HAP-1 (cell line): Measurements from ENCODE around the gene ZMYM3.

Source experiments
- DNase-seq, 2 experiments: peaks; one replicate each; pipeline ENCODE4 v3.0.0-alpha.2; 2016 to 2020; ENCODE audit warnings: low spot score in 2 of 2
- H3K27me3 ChIP-seq: fragments of 250-450 bp; sonication (Bioruptor Pico); 2 replicates; pipeline ENCODE4 v1.5.1; 2020; ENCODE audit warnings: low read depth, mild to moderate bottlenecking, moderate library complexity
- H3K36me3 ChIP-seq: fragments of 250-450 bp; sonication (Bioruptor Pico); replicated peaks from 2 replicates; pipeline ENCODE4 v1.5.1; 2020; ENCODE audit warnings: mild to moderate bottlenecking
- H3K4me1 ChIP-seq: fragments of 250-450 bp; sonication (Bioruptor Pico); 2 replicates; pipeline ENCODE4 v1.5.1; 2020; ENCODE audit warnings: mild to moderate bottlenecking
- H3K4me3 ChIP-seq: fragments of 250-450 bp; sonication (Bioruptor Pico); 2 replicates; pipeline ENCODE4 v1.5.1; 2020; ENCODE audit warnings: mild to moderate bottlenecking, moderate library complexity
- H3K9me3 ChIP-seq: fragments of 250-450 bp; sonication (Bioruptor Pico); 2 replicates; pipeline ENCODE4 v1.5.1; 2020; ENCODE audit warnings: mild to moderate bottlenecking, moderate library complexity
- in situ Hi-C: fragments of 300-500 bp; cut with MboI; formaldehyde crosslinking; loops from 3 replicates; pipeline ENCODE4 v1.14.3; 2020; ENCODE audit warnings: low sequenced_read_pairs, inconsistent platforms, mixed read lengths

Gene ZMYM3

DNA sequence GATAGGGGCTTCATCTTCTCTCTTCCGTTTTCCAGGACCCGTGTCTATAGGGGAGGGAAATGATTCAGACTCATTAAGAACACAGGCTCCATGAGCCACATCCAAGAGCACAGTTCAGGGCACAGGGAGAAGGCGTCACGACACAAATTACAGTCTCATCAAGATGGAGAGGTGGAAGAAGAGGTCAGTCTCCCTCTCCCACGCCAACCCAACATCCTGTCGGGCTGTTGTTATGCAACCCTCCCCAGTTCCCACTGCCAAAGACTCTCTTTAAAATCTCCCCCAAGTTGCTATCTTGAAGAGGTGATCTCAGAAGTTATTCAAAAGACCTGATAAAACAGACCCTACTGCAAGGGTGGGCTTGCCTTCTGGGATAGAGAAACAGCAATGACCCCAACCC is 12.6 kb downstream of the ZMYM3 start:
- peaks cover 69% of the 10 kb centered on the region for H3K36me3 ChIP-seq
- H3K4me1 ChIP-seq = no peaks in the 10 kb centered on the region
- no peak overlapping the region for H3K4me3 ChIP-seq
- H3K27me3 ChIP-seq = no peaks in the 10 kb centered on the region
- DNase-seq = no peak
- no peaks in the 10 kb centered on the region for H3K9me3 ChIP-seq
- in situ Hi-C loops = no loop called here

GRCh38 chrX:71239781-71240180 is 14.2 kb downstream of the ZMYM3 start:
- Histone ChIP-seq H3K36me3 (peaks cover 55% of the 10 kb centered on the region), H3K9me3 (no peaks in the 10 kb centered on the region), H3K4me1 (no peaks in the 10 kb centered on the region), H3K4me3 (no peak overlapping the region), H3K27me3 (no peaks in the 10 kb centered on the region)
- no peak for DNase-seq
- in situ Hi-C loops = no loop called here

DNA sequence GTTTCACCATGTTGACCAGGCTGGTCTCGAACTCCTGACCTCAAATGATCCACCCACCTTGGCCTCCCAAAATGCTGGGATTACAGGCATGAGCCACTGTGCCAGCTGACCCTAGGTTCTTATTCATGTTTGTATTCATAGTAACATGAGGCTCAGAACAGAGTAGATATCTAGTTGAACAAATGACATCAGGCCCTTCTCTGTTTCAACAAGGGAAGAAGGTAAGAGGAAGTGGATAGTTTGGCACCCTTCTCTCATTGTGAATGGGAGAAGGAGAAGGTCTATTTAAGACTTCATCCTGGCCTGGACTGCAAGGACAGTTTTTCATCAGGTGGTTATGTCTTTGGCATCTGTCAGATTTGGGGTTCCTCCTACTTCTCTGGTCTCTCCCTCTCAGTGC is 17.1 kb downstream of the ZMYM3 start:
- no peak overlapping the region for H3K4me3 ChIP-seq
- peaks cover 27% of the 10 kb centered on the region for H3K36me3 ChIP-seq
- in situ Hi-C loops = no loop called here
- H3K4me1 ChIP-seq = peaks cover 6% of the 10 kb centered on the region
- no peaks in the 10 kb centered on the region for H3K27me3 ChIP-seq
- no peak for DNase-seq
- no peaks in the 10 kb centered on the region for H3K9me3 ChIP-seq

DNA sequence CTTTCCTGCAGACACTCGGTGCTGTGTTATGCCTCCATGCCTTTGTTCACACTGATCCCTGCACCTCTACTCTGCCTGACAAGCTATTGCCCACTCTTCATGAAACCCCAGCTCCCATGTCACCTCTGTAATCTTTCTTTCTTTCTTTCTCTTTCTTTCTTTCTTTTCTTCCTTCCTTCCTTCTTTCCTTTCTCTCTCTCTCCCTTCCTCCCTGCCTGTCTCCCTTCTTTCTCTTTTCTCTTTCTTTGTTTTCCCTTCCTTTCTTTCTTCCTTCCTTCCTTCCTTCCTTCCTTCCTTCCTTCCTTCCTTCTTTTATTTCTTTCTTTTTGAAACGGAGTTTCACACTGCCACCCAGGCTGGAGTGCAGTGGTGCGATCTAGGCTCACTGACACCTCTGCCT is 18.5 kb downstream of the ZMYM3 start:
- H3K4me1 ChIP-seq = peaks cover 6% of the 10 kb centered on the region
- no peaks in the 10 kb centered on the region for H3K9me3 ChIP-seq
- no peak overlapping the region for H3K4me3 ChIP-seq
- no peak for DNase-seq
- H3K36me3 ChIP-seq = peaks cover 13% of the 10 kb centered on the region
- in situ Hi-C loops = no loop called here
- H3K27me3 ChIP-seq = no peaks in the 10 kb centered on the region

DNA sequence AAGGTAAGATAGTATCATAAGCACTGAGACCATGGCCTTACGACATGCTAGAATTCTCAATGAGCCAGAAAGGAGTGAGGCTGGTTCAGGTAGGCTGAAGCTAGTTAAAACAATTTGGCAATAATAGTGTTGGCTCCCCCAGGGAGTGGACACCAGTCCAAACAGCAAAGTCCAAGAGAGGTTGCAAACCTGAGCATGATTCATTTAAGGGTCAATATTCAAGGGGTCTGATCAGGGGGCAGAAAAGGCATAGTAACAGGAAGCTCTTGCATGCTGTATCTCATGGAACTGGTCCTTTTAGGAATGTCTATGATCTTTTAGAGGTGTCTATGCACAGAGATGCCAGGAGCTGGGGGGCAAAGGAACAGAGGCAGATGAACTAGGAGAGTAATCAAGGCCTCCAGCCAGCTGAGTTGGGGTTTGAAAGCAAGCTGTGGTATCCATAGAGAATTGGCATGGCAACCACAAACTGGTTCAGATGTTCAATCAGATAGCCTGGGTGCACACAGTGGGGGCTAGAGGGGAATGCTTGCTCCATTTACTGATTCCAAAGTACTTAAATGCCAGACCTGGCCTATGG is 25.8 kb downstream of the ZMYM3 start:
- Histone ChIP-seq H3K9me3 (no peaks in the 10 kb centered on the region), H3K36me3 (no peaks in the 10 kb centered on the region), H3K27me3 (no peaks in the 10 kb centered on the region), H3K4me3 (no peak overlapping the region), H3K4me1 (peaks cover 6% of the 10 kb centered on the region; the same call in 1 of the 2 replicates)
- in situ Hi-C loops = no loop called here
- DNase-seq = no peak

DNA sequence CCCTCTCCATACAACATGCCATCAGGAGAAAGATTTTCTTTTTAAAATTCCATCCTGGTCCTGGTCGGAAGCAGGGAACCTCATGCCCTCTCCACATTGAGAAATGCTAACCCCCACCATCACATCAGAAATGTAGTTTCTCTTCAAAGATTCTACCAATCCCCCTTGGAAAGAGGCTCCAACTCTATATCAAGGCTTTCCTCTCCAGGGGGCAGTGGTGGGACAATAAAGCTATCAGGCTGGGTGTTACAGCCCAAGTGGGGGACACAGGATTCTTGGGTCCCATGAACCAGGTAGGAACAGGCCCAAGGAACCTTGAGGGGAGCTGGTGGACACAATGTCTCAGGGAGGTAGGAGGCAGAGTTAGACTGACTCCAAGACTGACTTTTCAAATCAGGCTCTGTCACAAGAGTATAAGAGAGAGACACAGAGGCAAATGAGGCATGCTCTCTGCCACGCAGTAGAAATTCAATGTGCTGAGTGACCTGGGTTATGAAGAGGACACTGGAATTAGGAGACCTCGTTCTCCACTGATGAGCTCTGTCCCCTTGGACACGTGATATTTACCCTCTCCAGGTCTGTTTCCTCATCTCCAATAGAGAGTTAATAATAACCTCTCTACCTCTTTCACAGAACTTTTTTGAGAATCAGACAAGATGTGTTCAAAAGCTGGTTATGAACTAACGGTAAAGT is 26.4 kb downstream of the ZMYM3 start:
- Histone ChIP-seq H3K4me3 (no peak overlapping the region), H3K9me3 (no peaks in the 10 kb centered on the region), H3K36me3 (no peaks in the 10 kb centered on the region), H3K27me3 (no peaks in the 10 kb centered on the region), H3K4me1 (peaks cover 6% of the 10 kb centered on the region; the same call in 1 of the 2 replicates)
- no peak for DNase-seq
- in situ Hi-C loops = no loop called here

- peaks cover 6% of the 10 kb centered on the region; the same call in 1 of the 2 replicates for H3K4me1 ChIP-seq
- no peaks in the 10 kb centered on the region for H3K27me3 ChIP-seq
- no peak overlapping the region for H3K4me3 ChIP-seq
- peak in 1 of 2 experiments; percentile 19 for DNase-seq
- H3K9me3 ChIP-seq = no peaks in the 10 kb centered on the region
- in situ Hi-C loops = no loop called here
- H3K36me3 ChIP-seq = no peaks in the 10 kb centered on the region
Observed at GRCh38 chrX:71225676-71226075, 28.3 kb downstream of the ZMYM3 start.

GRCh38 chrX:71225009-71225408 is 28.9 kb downstream of the ZMYM3 start:
- Histone ChIP-seq H3K4me3 (no peak overlapping the region), H3K9me3 (no peaks in the 10 kb centered on the region), H3K4me1 (peaks cover 6% of the 10 kb centered on the region; the same call in 1 of the 2 replicates), H3K27me3 (no peaks in the 10 kb centered on the region), H3K36me3 (no peaks in the 10 kb centered on the region)
- DNase-seq = peak in 1 of 2 experiments; percentile 14
- in situ Hi-C loops = no loop called here

GRCh38 chrX:71224098-71224708 is 29.7 kb downstream of the ZMYM3 start:
- no peaks in the 10 kb centered on the region for H3K27me3 ChIP-seq
- DNase-seq = no peak
- H3K4me3 ChIP-seq = no peak overlapping the region
- no peaks in the 10 kb centered on the region for H3K36me3 ChIP-seq
- H3K9me3 ChIP-seq = no peaks in the 10 kb centered on the region
- H3K4me1 ChIP-seq = peaks cover 6% of the 10 kb centered on the region; the same call in 1 of the 2 replicates
- in situ Hi-C loops = no loop called here

DNA sequence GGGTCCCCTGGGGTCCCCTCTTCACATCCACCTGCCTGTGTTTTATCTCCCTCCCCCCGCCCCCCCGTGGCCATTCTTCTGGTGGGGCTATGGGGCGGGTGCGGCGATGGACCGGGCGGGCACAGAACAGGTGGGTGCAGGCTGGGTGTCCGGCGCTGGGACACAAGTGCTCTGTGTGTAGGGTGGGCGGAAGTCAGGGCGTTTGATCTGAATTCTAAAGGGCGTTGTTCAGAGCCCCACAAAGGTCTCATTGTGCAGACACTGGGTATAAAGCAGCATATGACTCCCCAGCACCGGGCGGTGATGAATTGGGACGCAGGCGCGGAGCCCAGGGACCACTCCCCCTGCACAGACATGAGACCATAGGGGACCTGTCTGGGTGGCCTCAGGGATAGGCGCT is 31.0 kb downstream of the ZMYM3 start, which contains the start of gene GJB1:
Gene GJB1 (plus strand): TSS at position 296 of the 400 bp plus-strand sequence. CDS start 484 bp downstream, outside the sequence.
- in situ Hi-C loops = no loop called here
- no peak for DNase-seq
- Histone ChIP-seq H3K27me3 (no peaks in the 10 kb centered on the region), H3K36me3 (no peaks in the 10 kb centered on the region), H3K4me3 (no peak within 1 kb of the TSS), H3K4me1 (peaks cover 6% of the 10 kb centered on the region; the same call in 1 of the 2 replicates), H3K9me3 (no peaks in the 10 kb centered on the region)

- H3K36me3 ChIP-seq = no peaks in the 10 kb centered on the region
- H3K4me1 ChIP-seq = peaks cover 6% of the 10 kb centered on the region; the same call in 1 of the 2 replicates
- no peak for DNase-seq
- in situ Hi-C loops = no loop called here
- no peaks in the 10 kb centered on the region for H3K9me3 ChIP-seq
- H3K4me3 ChIP-seq = no peak overlapping the region
- H3K27me3 ChIP-seq = no peaks in the 10 kb centered on the region
Observed at GRCh38 chrX:71221145-71221544, 32.8 kb downstream of the ZMYM3 start.

DNA sequence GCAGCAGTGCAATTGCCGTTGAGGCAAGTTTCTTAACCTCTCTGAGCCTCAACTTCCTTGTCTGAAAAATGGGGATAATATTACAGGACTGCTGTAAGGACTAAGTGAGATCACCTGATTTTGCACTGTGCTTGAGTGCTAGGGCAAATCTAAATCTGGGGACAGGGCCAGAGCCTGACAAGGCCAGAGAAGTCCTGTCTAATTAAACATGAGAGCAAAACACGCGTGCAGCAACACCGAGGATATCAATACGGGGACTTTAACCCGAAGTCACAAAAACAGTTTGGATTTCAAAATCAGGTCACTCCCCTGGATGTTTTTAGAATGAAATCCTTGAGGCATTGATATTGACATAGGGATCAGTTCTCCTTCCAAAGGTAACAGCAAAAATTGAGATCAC is 36.6 kb downstream of the ZMYM3 start:
- in situ Hi-C loops = no loop called here
- no peak overlapping the region for H3K4me3 ChIP-seq
- no peak for DNase-seq
- H3K9me3 ChIP-seq = no peaks in the 10 kb centered on the region
- no peaks in the 10 kb centered on the region for H3K4me1 ChIP-seq
- H3K27me3 ChIP-seq = no peaks in the 10 kb centered on the region; the same call in 1 of the 2 replicates
- no peaks in the 10 kb centered on the region for H3K36me3 ChIP-seq

- no peaks in the 10 kb centered on the region for H3K9me3 ChIP-seq
- H3K4me3 ChIP-seq = no peak overlapping the region
- H3K4me1 ChIP-seq = no peaks in the 10 kb centered on the region
- no peak for DNase-seq
- no peaks in the 10 kb centered on the region for H3K36me3 ChIP-seq
- in situ Hi-C loops = no loop called here
- H3K27me3 ChIP-seq = no peaks in the 10 kb centered on the region; the same call in 1 of the 2 replicates
Observed at GRCh38 chrX:71216485-71216884, 37.5 kb downstream of the ZMYM3 start.

GRCh38 chrX:71215338-71215912 is 38.5 kb downstream of the ZMYM3 start:
- no peak for DNase-seq
- no peaks in the 10 kb centered on the region for H3K36me3 ChIP-seq
- in situ Hi-C loops = no loop called here
- no peaks in the 10 kb centered on the region; the same call in 1 of the 2 replicates for H3K27me3 ChIP-seq
- no peaks in the 10 kb centered on the region for H3K9me3 ChIP-seq
- no peak overlapping the region for H3K4me3 ChIP-seq
- no peaks in the 10 kb centered on the region for H3K4me1 ChIP-seq
